NCI-H1930 (cell line): ENCODE results near the gene C1QL1.
"Not testable (repeated sequence)": the region's sequence is repeated elsewhere in the genome, so short reads cannot be mapped to it uniquely, and the experiment has no call there.

Experiments
- DNase-seq, 2 experiments: peaks; one replicate each; lab custom pipeline; 2025; lab: John Stamatoyannopoulos, UW

The C1QL1 gene

DNA sequence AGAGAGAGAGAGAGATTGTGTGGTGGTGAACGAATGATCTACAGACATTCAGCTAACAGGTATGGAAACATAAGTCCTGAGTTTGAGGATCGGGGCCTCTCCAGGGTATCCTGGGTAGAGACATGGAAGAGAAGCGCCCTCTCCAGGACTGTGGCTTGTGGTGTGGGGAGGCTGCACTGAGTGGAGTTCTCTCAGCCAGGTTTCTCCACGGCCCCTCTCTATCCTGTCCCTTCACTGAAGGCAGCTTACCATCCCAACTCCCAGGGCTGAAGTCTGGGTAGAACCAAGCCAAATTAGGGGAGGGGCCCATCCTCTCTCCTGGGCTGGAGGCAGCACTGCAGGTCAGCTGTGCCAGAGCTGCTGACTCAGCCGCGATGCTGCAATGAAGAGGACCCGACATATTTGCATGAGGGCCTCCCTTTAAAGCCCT lies 6.2 kb downstream of the C1QL1 start:
- DNase-seq = no peak

DNA sequence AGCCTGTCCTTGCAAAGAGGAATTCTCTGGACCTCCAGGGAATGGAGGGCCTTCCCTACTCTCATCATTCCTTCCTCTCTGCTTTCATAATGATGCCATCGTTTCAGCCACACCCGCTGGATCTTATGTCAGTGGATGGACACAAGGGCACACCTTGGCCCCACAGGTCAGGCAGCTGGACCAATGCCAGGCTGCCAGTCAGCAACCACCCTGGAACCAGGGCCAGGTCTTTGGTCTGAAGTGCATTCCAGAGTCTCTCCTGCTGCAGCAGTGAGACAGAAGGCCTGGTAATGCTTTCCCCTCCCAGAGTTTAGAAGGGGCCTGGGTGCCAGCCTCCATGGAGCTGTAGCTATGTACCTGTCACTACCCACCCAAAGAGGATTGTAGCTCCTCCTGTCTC lies 7.4 kb downstream of the C1QL1 start:
- no peak for DNase-seq

DNA sequence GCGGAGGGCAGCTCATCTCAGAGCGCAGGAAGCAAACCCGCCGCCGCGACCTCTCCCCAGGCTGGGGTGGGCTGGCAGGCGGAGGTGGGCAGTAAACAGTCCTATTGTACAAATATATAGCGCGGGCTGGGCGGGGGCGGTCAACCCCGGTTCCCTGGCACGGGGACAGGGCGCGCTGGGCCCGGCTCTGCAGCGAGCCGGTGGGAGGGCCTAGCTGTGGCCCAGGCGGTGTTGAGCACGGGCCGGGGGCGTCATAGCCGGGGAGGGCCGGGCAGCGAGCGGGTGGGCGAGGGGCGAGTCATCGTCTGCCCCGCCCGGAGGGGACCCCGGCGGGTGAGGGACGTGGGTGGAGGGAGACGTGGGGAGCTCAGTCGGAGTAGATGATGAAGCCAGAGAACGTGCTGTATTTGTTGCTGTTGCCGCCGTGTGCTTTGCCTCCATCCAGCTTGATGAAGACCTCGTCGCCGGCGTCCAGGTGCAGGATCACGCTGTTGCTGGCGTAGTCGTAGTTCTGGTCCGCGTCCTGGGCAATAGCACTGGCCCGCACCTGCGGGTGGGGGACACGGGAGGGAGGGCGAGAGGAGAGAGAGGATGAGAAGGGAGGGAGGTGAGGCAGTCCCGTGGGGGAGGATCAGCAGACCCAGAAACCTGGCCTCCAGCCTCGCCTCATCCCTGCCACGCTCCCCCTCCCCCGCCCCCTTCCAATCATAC lies 8.1 kb downstream of the C1QL1 start:
- no peak for DNase-seq

- no peak for DNase-seq
These were observed 10.8 kb downstream of the C1QL1 start for GRCh38 chr17:44956998-44957981.

DNA sequence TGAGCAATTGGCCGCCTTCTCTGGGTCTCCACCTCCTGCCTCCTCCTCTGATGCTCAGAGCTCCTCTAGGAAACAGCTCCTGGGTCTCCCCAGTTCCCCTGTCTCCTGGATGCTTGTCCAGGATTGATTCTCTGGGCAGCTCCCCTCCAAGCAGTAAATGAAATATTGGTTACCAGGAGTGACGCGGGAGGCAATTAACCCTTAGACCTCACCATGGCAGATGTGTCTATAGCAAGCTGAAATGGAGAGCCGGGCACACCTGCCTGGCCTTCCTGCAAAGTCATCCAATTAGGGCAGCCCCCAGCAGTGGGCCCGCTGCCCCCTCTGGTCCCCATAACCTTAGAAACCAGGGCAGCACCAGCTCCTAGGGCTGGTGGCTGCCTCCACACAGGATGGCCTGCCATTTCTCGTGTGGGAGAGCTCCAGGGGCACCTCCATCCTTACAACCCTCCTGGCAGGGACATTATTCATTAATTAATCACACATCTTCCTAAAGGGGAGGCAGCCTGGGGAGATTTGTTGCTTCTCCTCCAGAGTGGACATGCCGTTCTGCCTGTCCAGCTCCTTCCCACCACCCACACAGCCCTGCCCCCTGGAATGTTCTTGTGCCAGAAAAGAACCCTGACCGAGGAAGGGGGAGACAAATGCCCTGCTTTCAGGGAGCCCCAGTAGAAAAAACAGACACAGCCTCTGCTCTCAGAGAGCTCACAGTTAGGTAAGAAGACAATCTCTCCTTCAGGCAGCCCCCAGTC lies 12.3 kb downstream of the C1QL1 start:
- DNase-seq = no peak

GRCh38 chr17:44952946-44953475 lies 15.1 kb downstream of the C1QL1 start:
- no peak for DNase-seq

DNA sequence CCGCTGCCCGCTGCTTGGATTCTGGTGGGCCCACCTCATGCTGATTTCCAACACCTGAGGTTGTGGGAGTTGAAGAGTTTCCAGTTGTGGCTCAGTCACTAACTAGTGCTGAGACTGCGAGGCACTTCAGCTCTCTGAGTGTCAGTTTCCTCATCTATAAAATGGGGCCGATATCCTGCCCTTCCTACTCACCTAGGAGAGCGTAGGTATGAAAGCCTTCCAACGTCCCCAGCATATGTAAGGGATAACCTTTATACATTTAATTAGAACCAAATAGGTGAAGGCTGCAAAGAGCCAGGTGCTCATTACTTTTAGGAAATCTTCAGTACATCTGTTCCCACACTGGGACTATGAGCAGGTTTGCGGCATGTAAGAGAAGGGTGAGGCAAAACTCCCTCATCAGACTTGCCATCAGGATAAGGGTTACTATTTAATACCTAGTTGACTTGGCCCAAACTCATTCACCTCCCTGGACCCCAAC lies 19.7 kb downstream of the C1QL1 start:
- DNase-seq = no peak

DNA sequence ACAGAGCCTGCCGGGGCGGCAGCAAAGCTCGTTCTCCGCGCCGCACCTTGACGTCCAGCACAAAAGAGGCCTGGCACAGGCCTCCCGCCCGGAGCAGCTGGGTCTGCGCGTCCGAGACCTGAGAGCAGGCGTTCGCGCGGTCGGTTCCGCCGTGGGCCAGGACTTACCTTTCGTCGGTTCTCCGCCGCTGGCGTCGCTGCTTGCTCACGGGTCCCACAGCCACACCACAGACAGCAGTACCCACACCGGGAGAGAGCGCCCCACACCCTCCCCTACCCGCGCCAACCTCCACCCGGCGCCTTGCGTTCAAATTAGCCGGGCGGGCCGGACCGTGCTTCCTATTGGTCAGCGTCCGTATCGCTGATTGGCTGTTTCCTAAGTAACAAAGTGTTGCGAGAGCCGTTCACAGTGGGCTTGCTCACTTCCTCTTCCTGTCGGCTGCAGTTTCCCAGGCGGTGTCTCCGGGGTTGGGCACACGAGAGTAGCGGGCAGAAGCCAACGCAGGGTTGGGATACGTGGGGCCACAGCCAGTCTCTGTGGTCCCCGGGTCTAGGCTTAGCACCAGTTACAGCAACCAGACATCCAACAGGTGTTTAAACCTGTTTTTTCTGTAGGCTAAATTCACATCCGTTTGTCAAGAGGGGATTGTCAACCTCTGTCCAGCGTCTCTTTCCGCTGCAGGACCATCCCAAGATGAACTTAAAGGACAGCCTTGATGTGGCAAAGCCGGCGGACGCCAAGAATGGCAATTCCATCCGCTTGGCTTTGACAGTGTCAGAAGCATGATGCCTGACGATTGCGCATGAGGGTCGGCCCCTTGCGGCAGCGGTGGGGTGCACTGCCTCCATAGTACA lies 20.4 kb downstream of the C1QL1 start, which contains the start of gene KIF18B:
KIF18B (minus strand) TSS at position 313 of the 854 bp plus-strand sequence. CDS start 11,429 bp downstream, outside the sequence.
- DNase-seq = peak; percentile 92 to 93

DNA sequence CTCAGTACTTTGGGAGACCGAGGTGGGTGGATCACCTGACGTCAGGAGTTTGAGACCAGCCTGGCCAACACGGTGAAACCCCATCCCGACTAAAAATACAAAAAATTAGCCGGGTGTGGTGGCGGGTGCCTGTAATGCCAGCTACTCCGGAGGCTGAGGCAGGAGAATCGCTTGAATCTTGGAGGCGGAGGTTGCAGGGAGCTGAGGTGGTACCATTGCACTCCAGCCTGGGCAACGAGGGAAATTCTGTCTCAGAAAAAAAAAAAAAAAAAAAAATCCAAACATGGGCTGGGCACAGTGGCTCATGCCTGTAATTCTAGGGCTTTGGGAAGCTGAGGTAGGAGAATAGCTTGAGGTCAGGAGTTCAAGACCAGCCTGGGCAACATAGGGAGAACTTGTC lies 22.5 kb downstream of the C1QL1 start:
- not testable (repeated sequence) for DNase-seq

- DNase-seq = no peak
These were observed 25.6 kb downstream of the C1QL1 start for GRCh38 chr17:44942456-44942855.

DNA sequence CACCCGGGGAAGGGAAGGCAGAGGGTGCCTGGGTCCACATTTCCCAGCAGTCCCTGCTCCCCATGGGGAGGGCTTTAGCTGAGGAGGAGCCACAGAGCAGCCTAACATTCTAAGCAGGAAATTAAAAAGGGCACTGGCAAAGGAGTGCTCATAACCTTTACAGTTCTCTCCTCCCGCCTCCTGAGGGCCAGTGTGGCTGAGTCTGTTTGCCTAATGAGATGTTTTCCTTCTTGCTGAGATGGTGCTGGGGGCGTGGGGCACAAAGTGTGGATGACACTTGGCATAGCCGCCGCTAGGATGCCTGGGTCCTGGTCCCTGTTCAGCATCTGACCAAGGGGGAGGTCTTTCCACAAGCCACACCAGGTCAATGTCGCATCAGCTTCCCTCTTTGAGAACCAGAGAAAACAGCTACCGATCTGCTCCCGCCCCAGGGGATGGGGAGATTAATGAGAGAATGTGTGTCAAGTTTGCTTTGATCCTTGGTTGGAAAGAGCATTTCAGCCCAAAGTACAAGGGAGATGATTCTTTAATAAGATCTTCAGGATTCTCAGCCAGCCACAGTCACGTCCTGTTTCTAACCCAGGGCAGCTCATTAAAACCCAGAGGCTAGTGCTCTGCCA lies 26.3 kb downstream of the C1QL1 start:
- DNase-seq = no peak

DNA sequence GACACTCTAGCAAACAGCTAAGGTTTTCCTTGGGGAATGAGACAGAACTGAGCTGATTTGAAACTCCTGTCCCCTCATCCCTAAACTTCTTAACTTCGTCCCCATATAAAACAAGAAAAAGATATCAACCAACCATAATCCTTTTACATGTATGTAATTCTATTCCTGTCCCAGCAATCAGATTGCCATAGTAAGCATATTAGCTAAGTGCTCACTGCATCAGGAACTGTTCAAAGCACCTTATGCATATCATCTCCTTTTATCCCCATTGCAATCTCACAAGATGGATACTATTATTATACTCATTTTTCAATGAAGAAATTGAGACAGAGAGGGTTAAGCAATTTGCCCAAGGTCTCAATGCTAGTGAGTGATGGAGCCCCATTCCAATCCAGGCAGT lies 27.3 kb downstream of the C1QL1 start:
- DNase-seq = no peak

- DNase-seq = no peak
These were observed 27.8 kb downstream of the C1QL1 start for GRCh38 chr17:44940317-44940716.

- no peak for DNase-seq
These were observed 33.0 kb downstream of the C1QL1 start for GRCh38 chr17:44935116-44935515.

DNA sequence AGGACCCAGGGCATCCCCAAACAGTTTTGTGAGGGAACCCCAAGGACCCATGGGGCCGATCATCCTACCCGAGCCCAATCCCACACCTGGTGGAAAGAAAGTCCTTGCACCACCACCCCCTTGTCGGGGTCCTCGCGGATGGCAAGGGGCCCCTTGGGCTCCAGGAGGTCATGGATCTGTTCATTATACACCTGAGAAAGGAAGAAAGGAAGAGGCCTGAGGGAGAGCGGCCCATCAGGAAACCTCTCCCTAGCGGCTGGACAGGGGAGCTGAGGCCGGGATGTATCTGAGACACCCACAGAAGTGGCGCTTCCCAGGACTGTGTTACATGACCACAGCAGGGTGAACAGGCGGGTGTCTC lies 33.4 kb downstream of the C1QL1 start:
- DNase-seq = no peak

- no peak for DNase-seq
These were observed 34.0 kb downstream of the C1QL1 start for GRCh38 chr17:44933824-44934744.

DNA sequence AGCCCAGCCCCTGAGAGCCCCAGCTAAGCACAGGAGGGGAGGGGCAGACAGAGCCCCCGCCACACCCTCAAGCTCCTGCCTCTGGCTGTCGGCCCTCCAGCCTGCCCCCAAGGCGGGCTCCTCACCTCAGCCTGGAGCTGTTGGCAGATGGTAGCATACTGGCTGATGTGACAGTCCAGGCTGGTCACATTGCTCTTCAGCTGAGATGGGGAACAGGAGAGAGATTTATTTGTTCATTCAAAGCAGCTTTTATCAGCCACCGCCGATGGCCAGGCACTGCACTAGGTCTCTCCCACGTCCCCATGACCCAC lies 35.4 kb downstream of the C1QL1 start:
- DNase-seq = no peak

- no peak for DNase-seq
These were observed 35.9 kb downstream of the C1QL1 start for GRCh38 chr17:44932096-44932786.

DNA sequence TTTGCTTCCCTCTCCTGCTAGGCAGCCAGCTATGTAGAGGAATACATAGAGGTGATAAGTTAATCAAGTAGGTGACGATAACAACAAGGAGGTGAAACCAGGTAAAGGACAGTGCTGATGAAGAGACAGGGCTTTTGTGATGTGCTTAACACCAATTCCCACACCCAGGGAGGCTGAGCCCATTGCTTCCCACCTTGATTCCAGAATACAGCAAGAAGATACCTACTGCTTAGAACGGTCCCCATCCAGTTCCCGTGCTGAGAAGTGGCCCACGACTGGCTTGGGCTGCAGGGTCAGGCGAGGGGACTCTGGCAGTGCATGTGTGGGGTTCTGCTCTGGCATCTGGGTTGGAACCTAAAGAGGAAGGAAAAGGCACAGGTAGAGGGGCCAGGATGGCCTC lies 36.7 kb downstream of the C1QL1 start:
- DNase-seq = no peak
